Gastroesophageal sphincter (tissue), 3 donors: ENCODE measurements around the gene CD83.

ENCODE experiments used
- EP300 ChIP-seq: sonication (generic); formaldehyde crosslinking; IDR thresholded peaks from one replicate; pipeline ENCODE4 v1.6.1; 2017; ENCODE audit warnings: antibody characterized with exemption, mild to moderate bottlenecking
- POLR2A ChIP-seq, 2 donors: fragments of 450-650 bp; IDR thresholded peaks; one replicate each; pipeline ENCODE4 v1.6.1; 2017; ENCODE audit warnings: antibody characterized with exemption in 2 of 2, mild to moderate bottlenecking in 2 of 2, moderate library complexity in 1 of 2
- TF ChIP-seq, protein P1 (sequence below), 4 experiments: fragments of 200-600 bp in 2 of 4; fragments of 450-650 bp in 2 of 4; sonication (generic) in 1 of 4; IDR thresholded peaks; one replicate each; pipeline ENCODE4 v1.5.1; 2017 to 2019; ENCODE audit warnings: antibody characterized with exemption in 4 of 4, mild to moderate bottlenecking in 2 of 4, moderate library complexity in 2 of 4

DNA sequence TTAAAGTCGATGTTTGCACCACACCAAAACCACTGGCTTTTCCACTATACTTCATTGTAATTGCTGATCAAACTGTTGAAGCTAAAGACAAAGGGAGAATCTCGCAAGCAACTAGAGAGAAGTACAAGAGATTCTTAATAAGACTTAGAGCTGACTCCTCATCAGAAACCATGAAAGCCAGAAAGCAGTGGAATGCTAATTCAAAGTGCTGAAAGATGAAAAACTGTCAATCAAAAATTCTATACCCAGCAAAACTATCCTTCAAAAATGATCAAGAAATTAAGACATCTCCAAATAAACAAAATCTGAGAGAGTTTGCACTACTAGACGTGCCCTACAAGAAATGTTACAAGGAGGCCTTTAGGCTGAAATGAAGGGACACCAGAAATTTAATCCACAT lies 52.6 kb downstream of the CD83 start:
- TF ChIP-seq, protein P1, sequence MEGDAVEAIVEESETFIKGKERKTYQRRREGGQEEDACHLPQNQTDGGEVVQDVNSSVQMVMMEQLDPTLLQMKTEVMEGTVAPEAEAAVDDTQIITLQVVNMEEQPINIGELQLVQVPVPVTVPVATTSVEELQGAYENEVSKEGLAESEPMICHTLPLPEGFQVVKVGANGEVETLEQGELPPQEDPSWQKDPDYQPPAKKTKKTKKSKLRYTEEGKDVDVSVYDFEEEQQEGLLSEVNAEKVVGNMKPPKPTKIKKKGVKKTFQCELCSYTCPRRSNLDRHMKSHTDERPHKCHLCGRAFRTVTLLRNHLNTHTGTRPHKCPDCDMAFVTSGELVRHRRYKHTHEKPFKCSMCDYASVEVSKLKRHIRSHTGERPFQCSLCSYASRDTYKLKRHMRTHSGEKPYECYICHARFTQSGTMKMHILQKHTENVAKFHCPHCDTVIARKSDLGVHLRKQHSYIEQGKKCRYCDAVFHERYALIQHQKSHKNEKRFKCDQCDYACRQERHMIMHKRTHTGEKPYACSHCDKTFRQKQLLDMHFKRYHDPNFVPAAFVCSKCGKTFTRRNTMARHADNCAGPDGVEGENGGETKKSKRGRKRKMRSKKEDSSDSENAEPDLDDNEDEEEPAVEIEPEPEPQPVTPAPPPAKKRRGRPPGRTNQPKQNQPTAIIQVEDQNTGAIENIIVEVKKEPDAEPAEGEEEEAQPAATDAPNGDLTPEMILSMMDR (IDR thresholded peaks at IDR 0.05) = no peak
- no peak for TF ChIP-seq POLR2A (IDR thresholded peaks at IDR 0.05)
- TF ChIP-seq EP300 = no peak
